D341Med (cell line): ENCODE results near the gene EGR4.

Experiments
- DNase-seq: peaks from one replicate; pipeline ENCODE4 v3.0.0; 2012; ENCODE audit warnings: low spot score

The EGR4 gene

DNA sequence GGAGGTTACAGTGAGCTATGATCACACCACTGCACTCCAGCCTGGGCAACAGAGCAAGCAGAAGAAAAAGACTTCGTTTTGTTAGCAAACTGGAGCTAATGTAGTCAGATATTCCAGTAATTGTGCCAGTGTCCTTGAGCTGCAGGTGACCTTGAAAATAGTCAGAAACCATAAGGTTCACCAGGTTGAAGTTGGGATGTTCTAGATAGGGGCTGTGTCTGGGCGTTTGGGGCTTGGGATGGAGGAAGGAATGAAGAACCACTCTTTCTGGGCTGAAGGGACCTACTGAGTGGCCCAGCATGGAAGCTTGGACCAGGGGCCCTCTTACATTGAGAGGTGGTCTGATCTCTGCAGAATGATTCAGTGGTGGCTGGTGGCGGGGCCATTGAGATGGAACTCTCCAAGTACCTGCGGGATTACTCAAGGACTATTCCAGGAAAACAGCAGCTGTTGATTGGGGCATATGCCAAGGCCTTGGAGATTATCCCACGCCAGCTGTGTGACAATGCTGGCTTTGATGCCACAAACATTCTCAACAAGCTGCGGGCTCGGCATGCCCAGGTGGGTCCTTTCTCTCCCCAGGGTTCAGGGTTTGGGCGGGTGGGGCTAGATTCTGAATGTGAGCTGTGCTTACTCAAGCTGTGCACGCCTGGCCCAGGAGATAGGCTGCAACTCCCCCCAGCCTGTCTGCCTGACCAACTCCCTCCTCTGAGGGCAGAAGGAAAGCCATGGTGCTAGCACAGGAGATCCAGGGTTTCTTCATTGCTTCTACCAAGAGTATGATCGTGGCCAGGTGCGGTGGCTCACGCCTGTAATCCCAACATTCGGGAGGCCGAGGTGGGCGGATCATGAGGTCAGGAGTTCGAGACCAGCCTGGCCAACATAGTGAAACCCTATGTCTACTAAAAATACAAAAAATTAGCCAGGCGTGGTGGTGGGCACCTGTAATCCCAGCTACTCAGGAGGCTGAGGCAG, 42.2 kb downstream of the EGR4 start:
- peak; percentile 82 for DNase-seq

DNA sequence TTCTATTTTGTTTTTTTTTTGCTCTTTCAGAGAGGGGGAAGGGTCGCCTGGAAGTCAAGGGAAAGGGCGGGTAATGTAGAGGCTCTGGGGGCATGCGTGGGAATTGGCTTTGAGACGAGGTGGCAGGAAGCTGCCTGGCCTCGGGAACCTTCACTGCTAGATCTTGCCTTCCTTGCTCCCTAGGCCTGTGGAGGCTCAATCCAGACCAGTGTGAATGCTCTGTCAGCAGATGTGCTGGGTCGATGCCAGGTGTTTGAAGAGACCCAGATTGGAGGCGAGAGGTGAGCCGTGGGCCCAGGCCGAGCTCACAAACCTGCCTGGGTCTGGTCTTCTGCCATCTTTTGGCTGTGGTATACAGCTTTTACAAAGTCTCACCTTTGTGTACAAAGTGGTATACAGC, 43.7 kb downstream of the EGR4 start:
- DNase-seq: no peak

DNA sequence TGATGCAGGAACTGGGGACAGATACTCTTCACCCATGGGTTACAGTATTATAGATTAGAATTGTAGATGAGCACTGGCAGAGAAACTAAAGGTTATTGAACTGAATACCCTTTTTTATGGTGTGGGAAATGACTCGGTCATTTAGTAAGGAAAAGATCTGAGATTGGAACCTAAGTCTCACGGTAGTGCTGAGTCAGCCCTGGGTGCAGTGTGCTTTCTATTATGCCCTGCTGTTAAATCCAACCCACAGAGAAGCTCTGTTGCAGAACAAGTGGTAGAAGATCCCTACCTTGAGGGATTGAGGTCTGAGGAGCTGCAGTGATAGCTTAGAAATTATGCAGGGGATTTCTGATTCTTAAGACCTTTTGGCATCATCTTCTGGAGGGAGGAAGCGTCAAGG, 46.5 kb downstream of the EGR4 start:
- DNase-seq: no peak

DNA sequence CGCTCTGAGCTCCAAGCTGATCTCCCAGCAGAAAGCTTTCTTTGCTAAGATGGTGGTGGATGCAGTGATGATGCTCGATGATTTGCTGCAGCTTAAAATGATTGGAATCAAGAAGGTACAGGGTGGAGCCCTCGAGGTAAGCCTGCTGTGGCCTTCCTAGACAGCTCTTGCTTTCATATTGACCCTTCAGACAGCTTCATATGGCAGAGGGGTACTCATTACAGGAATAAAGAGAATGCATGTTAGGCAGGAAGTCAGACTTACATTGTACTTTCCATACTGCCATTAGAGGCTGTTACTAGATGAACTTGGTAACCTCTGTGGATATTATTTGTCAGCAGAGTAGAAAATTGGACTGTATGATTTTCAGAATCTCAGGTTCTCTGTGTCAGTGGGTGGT, 48.8 kb downstream of the EGR4 start:
- DNase-seq: no peak

DNA sequence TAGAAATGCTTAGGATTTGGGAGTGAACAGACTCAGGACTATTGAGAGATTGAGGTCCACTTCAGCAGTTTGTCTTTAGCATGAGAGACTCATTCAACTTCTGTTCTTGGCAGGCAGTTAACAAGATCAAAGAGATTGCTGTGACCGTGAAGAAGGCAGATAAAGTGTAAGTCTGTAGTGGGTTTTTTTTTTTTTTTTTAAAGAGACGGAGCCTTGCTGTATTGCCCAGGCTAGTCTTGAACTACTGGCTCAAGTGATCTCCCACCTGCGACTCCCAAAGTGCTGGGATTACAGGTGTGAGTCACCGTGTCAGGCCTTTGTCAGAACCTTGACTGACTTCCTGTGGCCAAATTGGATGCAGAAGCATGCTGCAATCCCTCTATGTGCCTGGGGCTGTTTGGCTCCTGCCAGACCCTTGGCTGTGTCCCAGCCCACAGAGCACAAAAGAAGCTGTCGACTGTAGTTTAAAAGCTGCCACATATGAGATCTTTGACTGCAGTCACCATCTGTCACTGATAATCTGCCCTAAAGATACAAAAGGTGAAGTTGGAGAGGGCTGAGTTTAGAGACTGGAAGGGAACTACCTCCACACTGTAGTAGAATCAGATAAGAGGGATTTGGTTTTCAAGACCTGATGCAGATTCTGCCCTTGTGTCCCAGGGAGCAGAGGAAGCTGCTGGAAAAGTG, 49.3 kb downstream of the EGR4 start:
- peak; percentile 65 for DNase-seq
